Fibroblast of gingiva (primary cell): ENCODE results near the gene SAMD8.
"Not testable (repeated sequence)": the region's sequence is repeated elsewhere in the genome, so short reads cannot be mapped to it uniquely, and the experiment has no call there.

ENCODE experiments used
- DNase-seq: peaks from one replicate; pipeline ENCODE4 v3.0.0-alpha.2; 2011; ENCODE audit warnings: low read depth

Gene SAMD8

DNA sequence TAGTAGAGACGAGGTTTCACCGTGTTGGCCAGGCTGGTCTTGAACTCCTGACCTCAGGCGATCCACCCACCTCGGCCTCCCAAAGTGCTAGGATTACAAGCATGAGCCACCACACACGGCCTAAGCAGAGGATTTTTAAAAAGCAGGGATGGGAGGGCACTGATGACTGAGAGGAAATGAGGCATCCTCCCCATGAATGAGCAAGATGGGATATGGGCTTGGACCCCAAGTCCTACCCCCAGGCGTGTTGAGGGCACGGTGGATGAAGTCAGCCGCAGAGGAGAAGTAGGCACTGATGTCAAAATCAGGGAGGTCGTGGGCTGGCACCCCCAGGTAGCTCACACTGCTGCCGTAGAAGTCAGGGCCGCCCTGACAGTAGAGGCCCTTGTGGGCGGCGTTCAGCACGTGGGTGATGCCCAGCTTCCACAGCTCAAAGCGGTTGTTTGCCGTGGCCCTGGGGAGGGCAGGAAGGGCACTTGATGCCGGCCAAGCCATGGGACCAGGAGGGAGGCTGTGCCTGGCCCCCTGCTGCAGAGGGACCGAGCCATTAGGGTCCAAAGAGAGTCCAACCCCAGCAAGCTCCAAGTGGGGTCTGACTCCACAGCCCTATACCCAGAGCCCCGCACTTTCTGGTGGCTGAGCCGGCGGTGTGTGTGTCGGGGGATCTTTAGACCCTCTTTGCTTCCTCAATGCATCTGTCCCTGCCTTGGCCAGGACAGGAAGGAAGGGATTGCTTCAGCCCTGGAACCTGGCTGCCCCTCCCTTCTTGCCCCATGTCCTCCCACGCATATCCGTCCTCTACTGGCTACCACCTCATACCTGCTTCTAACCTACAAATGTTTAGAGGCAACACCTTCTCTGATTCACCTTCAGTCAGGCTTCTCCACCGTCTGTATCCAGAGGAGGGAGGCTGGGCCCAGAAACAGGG, 3.4 kb upstream of the SAMD8 start:
- DNase-seq = no peak

- DNase-seq = no peak
Measured at GRCh38 chr10:75108684-75109458, 2.6 kb upstream of the SAMD8 start.

DNA sequence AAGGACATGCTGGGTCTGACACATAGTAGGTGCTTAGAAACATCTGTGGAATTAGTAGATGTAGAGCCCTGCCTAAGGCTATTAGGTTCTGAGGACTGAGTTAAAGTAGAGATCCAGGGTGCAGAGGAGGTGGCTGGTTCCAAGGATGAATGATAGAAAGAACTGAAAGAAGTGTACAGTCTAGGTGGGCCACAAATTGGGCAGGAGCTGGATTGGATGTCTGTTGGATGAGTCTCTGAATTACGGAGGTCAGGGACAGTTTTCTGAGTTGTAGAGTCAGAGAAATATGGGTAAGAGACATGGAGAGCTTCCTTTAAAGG, 2.0 kb upstream of the SAMD8 start:
- no peak for DNase-seq

GRCh38 chr10:75110006-75110632, 1.3 kb upstream of the SAMD8 start:
- no peak for DNase-seq

GRCh38 chr10:75111907-75112679, 637 bp downstream of the SAMD8 start:
- DNase-seq = peak; percentile 21

DNA sequence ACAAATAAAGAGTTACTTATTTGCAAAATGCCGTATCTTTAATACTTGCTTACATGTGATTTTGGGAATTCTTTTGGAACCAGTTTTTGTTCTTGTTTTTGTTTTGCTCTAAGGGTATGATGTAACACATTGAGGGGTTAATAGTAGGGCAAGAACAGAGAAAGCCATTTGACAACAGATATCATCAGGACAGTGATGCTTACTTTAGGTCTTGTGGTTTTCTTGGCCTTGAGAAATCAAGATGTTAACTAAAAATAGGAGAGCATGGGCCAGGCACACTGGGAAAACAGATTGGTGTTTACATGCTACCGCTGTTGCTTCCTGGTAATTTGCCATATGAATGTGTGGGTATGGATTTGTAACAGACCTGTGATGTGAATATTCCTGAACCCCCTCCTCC, 3.7 kb downstream of the SAMD8 start:
- peak; percentile 46 for DNase-seq

GRCh38 chr10:75116941-75117775, 5.7 kb downstream of the SAMD8 start:
- not testable (repeated sequence) for DNase-seq

DNA sequence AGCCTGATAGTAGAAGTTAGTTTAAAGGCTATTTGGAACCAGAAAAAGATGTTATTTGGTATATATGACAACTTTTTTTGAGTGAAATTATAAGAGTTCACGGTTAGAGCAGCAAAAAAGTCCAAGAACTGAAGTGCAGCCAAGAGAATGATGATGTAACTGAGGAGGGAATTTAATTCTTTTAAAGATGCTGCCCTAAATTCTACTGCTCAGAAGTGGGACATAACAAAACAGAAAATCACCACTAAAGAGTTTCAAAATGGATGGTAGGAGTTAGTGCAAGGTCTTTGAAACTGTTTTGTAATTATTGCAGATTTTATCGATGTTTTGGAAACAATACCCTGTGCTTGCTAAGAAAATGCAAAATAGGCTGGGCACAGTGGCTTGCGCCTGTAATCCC, 6.5 kb downstream of the SAMD8 start:
- peak; percentile 25 for DNase-seq

DNA sequence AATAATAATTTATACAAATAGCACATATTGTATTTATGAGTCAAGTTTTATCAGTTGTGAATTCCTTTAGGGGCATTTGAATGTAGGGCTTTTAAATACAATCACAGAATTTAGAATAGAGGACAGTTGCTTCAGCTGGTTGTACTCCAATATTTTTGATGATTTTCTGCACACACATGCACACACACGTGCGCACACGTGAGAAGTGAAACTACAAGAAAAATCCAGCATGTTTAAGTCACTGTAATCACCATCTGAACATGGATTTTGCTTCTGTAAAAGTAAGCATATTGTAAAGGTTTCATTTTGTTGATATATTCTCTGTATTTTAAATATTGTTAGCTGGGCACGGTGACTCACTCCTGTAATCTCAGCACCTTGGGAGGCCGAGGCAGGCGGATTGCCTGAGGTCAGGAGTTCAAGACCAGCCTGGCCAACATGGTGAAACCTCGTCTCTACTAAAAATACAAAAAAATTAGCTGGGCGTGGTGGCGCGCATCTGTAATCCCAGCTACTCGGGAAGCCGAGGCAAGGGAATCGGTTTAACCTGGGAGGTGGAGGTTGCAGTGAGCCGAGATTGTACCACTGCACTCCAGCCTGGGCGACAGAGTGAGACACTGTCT, 8.1 kb downstream of the SAMD8 start:
- not testable (repeated sequence) for DNase-seq

DNA sequence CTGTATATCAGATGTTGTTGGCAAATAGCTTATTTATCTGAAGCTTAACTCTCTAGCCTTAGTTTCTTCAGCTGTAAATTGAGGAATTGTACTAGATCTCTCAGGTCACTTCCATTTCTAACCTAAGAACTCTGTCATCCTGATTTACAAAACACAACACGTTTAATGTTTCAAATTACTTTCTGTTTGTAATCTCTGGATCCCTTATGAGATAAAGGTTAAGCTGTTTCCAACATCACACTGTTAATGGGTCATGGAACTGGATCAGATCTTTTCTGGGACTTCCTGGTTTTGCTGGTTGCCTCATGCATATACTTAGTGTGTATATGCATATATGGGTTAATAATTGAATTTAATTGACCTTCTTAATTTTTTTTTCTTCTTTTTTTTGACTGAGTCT, 9.9 kb downstream of the SAMD8 start:
- no peak for DNase-seq

DNA sequence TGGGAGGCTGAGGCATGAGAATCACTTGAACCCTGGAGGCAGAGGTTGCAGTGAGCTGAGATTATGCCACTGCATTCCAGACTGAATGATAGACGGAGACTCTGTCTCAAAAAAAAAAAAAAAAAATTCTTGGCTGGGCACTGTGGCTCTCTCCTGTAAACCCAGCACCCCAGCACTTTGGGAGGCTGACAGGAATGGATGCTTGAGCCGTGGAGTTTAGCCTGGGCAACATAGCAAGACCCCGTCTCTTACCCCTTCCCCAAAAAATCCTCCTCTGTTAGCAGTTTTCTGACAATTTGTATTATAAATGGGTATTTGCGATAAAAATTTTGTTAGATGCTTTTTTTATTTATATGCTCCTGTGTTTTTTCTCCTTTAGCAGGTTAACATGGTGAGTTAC, 11.0 kb downstream of the SAMD8 start:
- no peak for DNase-seq

DNA sequence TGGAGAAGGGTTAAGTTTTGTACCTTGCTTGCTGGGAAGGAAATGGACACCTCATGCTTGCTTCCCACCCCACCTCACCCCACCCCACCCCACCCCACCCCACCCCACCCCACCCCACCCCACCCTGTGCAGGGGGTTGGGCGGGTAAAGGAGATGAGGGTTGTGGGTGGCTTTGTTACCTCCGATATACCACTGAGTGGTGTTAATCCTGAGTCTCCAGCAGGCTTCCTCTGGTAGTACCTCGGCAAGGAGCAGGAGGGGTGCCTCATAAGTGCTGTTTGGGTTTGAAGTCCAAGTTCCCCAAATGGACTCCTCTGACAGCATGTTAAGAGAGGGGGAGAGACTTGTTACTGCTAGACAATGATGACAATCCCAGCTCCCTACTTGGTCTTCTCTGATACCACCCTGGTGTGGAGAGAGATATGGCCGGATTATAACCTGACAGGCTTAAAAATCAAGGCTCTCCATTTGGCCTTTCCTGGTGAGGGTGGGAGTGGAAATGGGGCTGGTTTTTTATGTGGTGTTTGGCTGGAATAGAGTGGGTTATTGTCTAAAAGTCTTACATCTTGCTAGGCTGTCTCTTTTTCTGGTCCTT, 11.7 kb downstream of the SAMD8 start:
- DNase-seq = no peak

DNA sequence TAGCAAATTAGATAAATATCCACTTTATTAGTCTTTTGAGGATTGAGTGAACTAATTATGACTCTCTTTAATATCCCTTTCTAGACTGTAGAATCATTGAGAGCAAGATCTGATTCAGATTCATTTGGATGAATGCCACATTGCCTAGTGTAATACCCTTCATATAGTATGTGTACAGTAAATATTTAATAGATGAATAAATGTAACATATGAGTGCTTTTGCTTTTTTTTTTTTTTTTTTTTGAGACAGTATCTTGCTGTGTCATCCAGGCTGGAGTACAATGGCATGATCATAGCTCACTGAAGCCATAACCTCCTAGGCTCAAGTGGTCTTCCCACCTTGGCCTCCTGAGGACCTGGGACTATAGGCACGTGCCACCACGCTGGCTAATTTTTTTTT, 14.8 kb downstream of the SAMD8 start:
- DNase-seq = no peak

- DNase-seq = no peak
Measured at GRCh38 chr10:75127471-75127870, 16.0 kb downstream of the SAMD8 start.

- not testable (repeated sequence) for DNase-seq
Measured at GRCh38 chr10:75128985-75129384, 17.5 kb downstream of the SAMD8 start.

DNA sequence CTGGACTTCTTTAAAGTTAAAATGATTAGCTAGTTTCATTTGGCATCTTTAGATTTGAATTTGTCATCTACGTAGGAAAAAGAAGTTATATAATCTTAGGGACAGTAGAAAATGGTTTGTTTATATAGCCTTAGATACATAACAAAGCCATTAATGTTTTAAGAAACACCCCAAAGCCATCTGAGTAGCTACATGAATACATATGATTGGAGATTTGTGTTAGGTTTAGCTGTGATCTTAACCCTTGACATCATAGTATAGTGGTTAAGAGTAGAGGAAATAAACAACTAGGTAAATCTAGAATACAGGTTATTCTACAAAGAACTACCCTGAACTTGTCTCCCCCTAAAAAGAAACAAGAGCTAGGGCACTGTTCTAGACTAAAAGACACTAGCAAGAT, 18.1 kb downstream of the SAMD8 start:
- no peak for DNase-seq

GRCh38 chr10:75133701-75134100, 22.2 kb downstream of the SAMD8 start:
- not testable (repeated sequence) for DNase-seq

DNA sequence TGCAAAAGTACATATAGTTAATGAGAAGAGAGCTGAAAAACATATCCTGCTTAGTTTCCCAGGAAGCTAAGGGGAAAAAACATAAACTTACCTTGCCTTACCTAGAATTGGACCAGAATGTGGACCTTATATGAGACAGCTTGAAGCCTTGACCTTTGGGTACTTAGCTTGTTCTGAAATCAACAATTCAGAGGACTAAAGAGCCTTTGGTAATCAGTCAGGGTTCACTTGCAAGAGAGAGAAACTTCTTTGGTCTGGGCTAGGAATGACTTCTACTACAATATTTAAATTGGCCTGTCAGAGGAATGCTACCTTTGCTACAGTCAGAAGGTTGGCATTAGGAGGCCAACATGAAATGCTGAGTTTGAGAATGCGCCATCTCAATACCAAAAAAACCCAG, 24.9 kb downstream of the SAMD8 start:
- DNase-seq = no peak

DNA sequence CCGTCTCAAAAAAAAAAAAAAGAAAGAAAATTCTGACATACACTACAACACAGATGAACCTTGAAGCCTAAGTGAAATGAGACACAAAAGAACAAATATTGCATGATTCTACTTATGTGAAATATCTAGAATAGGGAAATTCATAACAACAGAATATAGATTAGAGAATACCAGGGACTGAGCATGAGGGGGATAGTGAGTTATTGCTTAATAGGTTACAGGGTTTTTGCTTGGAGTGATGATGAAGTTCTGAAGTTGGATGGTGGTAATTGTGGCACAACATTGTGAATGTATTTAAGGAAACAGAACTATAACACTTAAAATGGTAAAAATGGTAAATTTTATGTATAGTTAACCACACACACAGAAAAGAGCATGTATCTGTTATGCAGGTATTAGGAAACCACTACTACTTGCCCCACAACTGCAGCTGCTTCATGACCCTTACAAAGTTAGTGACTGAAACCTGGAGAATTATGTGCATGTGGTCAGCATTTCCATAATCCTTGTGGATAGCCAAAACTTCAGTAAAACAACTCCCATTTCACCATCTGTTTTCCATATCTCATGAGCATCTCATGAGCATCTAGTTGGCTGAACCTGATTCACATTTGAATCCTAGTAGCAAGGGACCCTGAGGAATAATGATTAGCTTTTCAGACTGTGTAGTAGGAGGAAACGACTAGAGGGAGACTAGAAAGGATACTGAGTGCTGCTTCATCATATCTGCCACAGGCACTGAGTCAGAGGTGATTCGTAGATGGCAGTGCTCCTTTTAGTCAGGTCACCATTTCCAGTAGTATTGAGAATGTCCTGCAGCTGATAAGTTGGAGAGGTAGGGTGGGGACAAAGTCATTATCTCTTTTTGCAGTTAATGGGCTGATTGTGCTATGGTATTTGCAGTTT, 26.3 kb downstream of the SAMD8 start:
- DNase-seq = peak; percentile 82
